Esophagus squamous epithelium (tissue), 4 donors: ENCODE data around the gene SERTAD4.

ENCODE experiments used
- CTCF ChIP-seq, 6 experiments: fragments of 450-650 bp in 4 of 6; fragments of 200-600 bp in 2 of 6; sonication (generic) in 2 of 6; IDR thresholded peaks; one replicate each; pipeline ENCODE4 v1.5.1; 2016 to 2019; ENCODE audit warnings: antibody characterized with exemption in 6 of 6, mild to moderate bottlenecking in 4 of 6, moderate library complexity in 4 of 6
- POLR2A ChIP-seq, 4 donors: fragments of 450-650 bp; IDR thresholded peaks; one replicate each; pipeline ENCODE4 v1.6.1; 2017; ENCODE audit warnings: antibody characterized with exemption in 4 of 4, mild to moderate bottlenecking in 4 of 4, moderate library complexity in 3 of 4

GRCh38 chr1:210200124-210200736, 32.4 kb upstream of the SERTAD4 start:
- TF ChIP-seq CTCF (IDR thresholded peaks at IDR 0.05) (peak in 3 of 6 experiments; percentile 29 to 40 (median 31)), POLR2A (IDR thresholded peaks at IDR 0.05) (no peak)
